B cell (primary cell): ENCODE data around the gene SULT2B1. TPM values are rescaled to one million over a fixed set of nuclear protein-coding genes. Genes with fewer than 3 reads are reported as not detected.

Experiments used
- ATAC-seq: fragments of 200-7000 bp; cut with Tn5 transposase; one replicate; pipeline ENCODE4 v1.10.0; 2021; ENCODE audit warnings: low read depth, mild to moderate bottlenecking, moderate number of reproducible peaks, moderate library complexity
- CTCF ChIA-PET: fragments of 350-600 bp; sonication (Branson Sonifier 250); formaldehyde crosslinking; loops from one replicate; lab custom pipeline; 2021; ENCODE audit warnings: antibody characterized with exemption, inconsistent platforms; lab: Charles Lee
- POLR2A ChIA-PET: fragments of 350-600 bp; sonication (Branson Sonifier 250); formaldehyde crosslinking; loops from one replicate; lab custom pipeline; 2021; ENCODE audit warnings: antibody characterized with exemption; lab: Charles Lee
- DNase-seq: peaks from one replicate; pipeline ENCODE4 v3.0.0; 2013
- H2AFZ ChIP-seq: 2 replicates; pipeline ENCODE4 v1.6.1; 2012; ENCODE audit warnings: mild to moderate bottlenecking, low read depth, low read length; ENCODE audit not compliant: insufficient read depth, poor library complexity, severe bottlenecking
- H3K27ac ChIP-seq, 2 donors: 1 replicate in 1 of 2; 2 replicates in 1 of 2; pipeline ENCODE4 v1.5.1; 2012 to 2013; ENCODE audit warnings: low read length in 2 of 2, mild to moderate bottlenecking in 2 of 2, moderate library complexity in 1 of 2
- H3K27me3 ChIP-seq, 4 experiments: fragments of 200-600 bp in 1 of 4; sonication (generic) in 1 of 4; replicated peaks in 1 of 4; 1 replicate in 2 of 4; 2 replicates in 2 of 4; pipeline versions ENCODE4 v1.6.1 to v1.7.0; 2013 to 2016; ENCODE audit warnings: low read length in 3 of 4, mild to moderate bottlenecking in 2 of 4, mixed read lengths in 1 of 4, moderate library complexity in 1 of 4; ENCODE audit not compliant: insufficient read depth in 4 of 4, control insufficient read depth in 3 of 4; ENCODE audit errors: control extremely low read depth in 1 of 4
- H3K36me3 ChIP-seq, 2 experiments: replicated peaks in 1 of 2; 1 replicate in 1 of 2; 2 replicates in 1 of 2; pipeline versions ENCODE4 v1.6.1 to v1.7.1; 2013; ENCODE audit warnings: low read length in 1 of 2; ENCODE audit not compliant: insufficient read depth in 2 of 2, control insufficient read depth in 1 of 2; ENCODE audit errors: control extremely low read depth in 1 of 2, extremely low read depth in 1 of 2
- H3K4me1 ChIP-seq, 2 donors: fragments of 200-600 bp in 1 of 2; sonication (generic) in 1 of 2; 1 replicate in 1 of 2; 2 replicates in 1 of 2; pipeline versions ENCODE4 v1.5.1 to v1.6.1; 2013 to 2017; ENCODE audit warnings: low read length in 2 of 2; ENCODE audit not compliant: control insufficient read depth in 2 of 2, insufficient read depth in 2 of 2
- H3K4me2 ChIP-seq: replicated peaks from 2 replicates; pipeline ENCODE3; 2012; ENCODE audit warnings: mild to moderate bottlenecking, low read depth, low read length; ENCODE audit not compliant: poor library complexity, severe bottlenecking
- H3K4me3 ChIP-seq, 5 experiments: fragments of 200-600 bp in 1 of 5; sonication (generic) in 1 of 5; 1 replicate in 3 of 5; 2 replicates in 2 of 5; pipeline versions ENCODE4 v1.5.1 to v1.7.0; 2011 to 2016; ENCODE audit warnings: low read length in 4 of 5, mild to moderate bottlenecking in 4 of 5, low read depth in 2 of 5, control low read depth in 1 of 5, moderate library complexity in 1 of 5; ENCODE audit not compliant: insufficient read depth in 1 of 5; ENCODE audit errors: control extremely low read depth in 1 of 5, extremely low read depth in 1 of 5
- H3K79me2 ChIP-seq: fragments of 200-600 bp; sonication (generic); one replicate; pipeline ENCODE4 v1.6.0; 2016; ENCODE audit warnings: low read length; ENCODE audit not compliant: control insufficient read depth, insufficient read depth
- H3K9ac ChIP-seq: fragments of 200-600 bp; sonication (generic); 2 replicates; pipeline ENCODE4 v1.6.1; 2017; ENCODE audit warnings: mild to moderate bottlenecking, low read length, moderate library complexity
- H3K9me3 ChIP-seq, 3 donors: one replicate each; pipeline versions ENCODE4 v1.6.1 to v1.7.1; 2013; ENCODE audit warnings: low read length in 2 of 3; ENCODE audit not compliant: control insufficient read depth in 2 of 3, insufficient read depth in 1 of 3; ENCODE audit errors: control extremely low read depth in 1 of 3
- H4K20me1 ChIP-seq: 2 replicates; pipeline ENCODE4 v1.6.0; 2012; ENCODE audit warnings: mild to moderate bottlenecking, low read length; ENCODE audit not compliant: insufficient read depth, control insufficient read depth, poor library complexity, severe bottlenecking
- H3K27ac Mint-ChIP-seq: one replicate; pipeline ENCODE4 v1.8.0; 2021; ENCODE audit warnings: mixed read lengths
- H3K27me3 Mint-ChIP-seq: one replicate; pipeline ENCODE4 v1.8.0; 2021; ENCODE audit warnings: mixed read lengths
- H3K4me1 Mint-ChIP-seq: one replicate; pipeline ENCODE4 v1.8.0; 2021; ENCODE audit warnings: mixed read lengths
- H3K4me3 Mint-ChIP-seq: one replicate; pipeline ENCODE4 v1.8.0; 2021; ENCODE audit warnings: mixed read lengths
- H3K9me3 Mint-ChIP-seq: one replicate; pipeline ENCODE4 v1.8.0; 2022; ENCODE audit warnings: mixed read lengths; ENCODE audit not compliant: insufficient read depth
- CTCF ChIP-seq: fragments of 200-600 bp; IDR thresholded peaks from one replicate; pipeline ENCODE4 v1.8.0; 2022; ENCODE audit warnings: antibody characterized with exemption, mild to moderate bottlenecking
- EZH2 ChIP-seq: IDR thresholded peaks from 2 replicates; pipeline ENCODE4 v1.6.1; 2012; ENCODE audit warnings: borderline replicate concordance, low read depth, mild to moderate bottlenecking, moderate library complexity, low read length; ENCODE audit not compliant: insufficient read depth, poor library complexity, severe bottlenecking
- WGBS: methylation state at CpG from one replicate; pipeline ENCODE4 v1.1.5; 2013; ENCODE audit warnings: missing lambda C conversion rate; ENCODE audit not compliant: insufficient coverage; 5-methylcytosine and 5-hydroxymethylcytosine counted together
- intact Hi-C: fragments of 100-400 bp; cut with micrococcal nuclease; formaldehyde crosslinking; loops from one replicate; pipeline ENCODE4 v1.10.0; 2022
- polyA plus RNA-seq: library from polyadenylated mRNA; depleted of rRNA; stranded (reverse); fragments of >200 nt; gene quantifications from 2 replicates; pipeline ENCODE4 v1.2.3, GENCODE V29; 2012
- total RNA-seq, 2 donors: library from RNA; stranded (reverse); fragments of 120-200 nt in 1 of 2; gene quantifications; 1 replicate in 1 of 2; 2 replicates in 1 of 2; pipeline versions ENCODE4 v1.2.3 to v1.2.4, GENCODE V29; 2013 to 2022

SULT2B1 gene
- total and polyA plus RNA-seq, 2 donors (not counting 1 experiment from before 2014, with no cell fraction given): not detected

- WGBS: 71% methylated on average over 16 of the region's 20 CpGs
- POLR2A ChIA-PET: no interaction called here
- intact Hi-C loops: no loop called here
Observed at GRCh38 chr19:48530066-48530720, 21.8 kb upstream of the SULT2B1 start.

More at GRCh38 chr19:48530066-48530720, 21.8 kb upstream of the SULT2B1 start:
- no peak overlapping the region for H3K4me3 Mint-ChIP-seq
- H3K9me3 ChIP-seq: peaks cover 0 to 30% (median 16%) of the 10 kb centered on the region in 3 donors
- CTCF ChIA-PET: interaction anchor here (0.6 kb wide), 1 partner anchor 35 kb away, joined by 4 read pairs; no protein-coding TSS in a partner anchor
- no peak overlapping the region for H3K4me2 ChIP-seq
- H3K27me3 Mint-ChIP-seq: peaks cover 7% of the 10 kb centered on the region
- H3K4me3 ChIP-seq: no peak overlapping the region
- no peak overlapping the region for H3K27ac ChIP-seq
- no peaks in the 10 kb centered on the region for H4K20me1 ChIP-seq
- H2AFZ ChIP-seq: no peak overlapping the region
- H3K27ac Mint-ChIP-seq: no peak overlapping the region
- no peaks in the 10 kb centered on the region for H3K4me1 Mint-ChIP-seq
- no peaks in the 10 kb centered on the region for H3K4me1 ChIP-seq
- DNase-seq (no peak), ATAC-seq (no peak)
- H3K36me3 ChIP-seq: no peaks in the 10 kb centered on the region
- no peak for TF ChIP-seq EZH2
- no peak for TF ChIP-seq CTCF
- H3K9me3 Mint-ChIP-seq: peaks cover 2% of the 10 kb centered on the region
- peaks cover 0 to 12% (median 0%) of the 10 kb centered on the region in 4 experiments for H3K27me3 ChIP-seq
- H3K79me2 ChIP-seq: no peaks in the 10 kb centered on the region
- no peak overlapping the region for H3K9ac ChIP-seq
